Measurements from ENCODE around the gene HSPA12A.

HSPA12A gene

GRCh38 chr10:116743266-116744064 lies 1.1 kb upstream of the HSPA12A start:
- TF ChIP-seq FOXP2 (optimal IDR thresholded peaks at IDR 0.05; ENCODE audit: control extremely low read depth, extremely low read length, insufficient read depth), result no peak
- TF ChIP-seq EZH2 (IDR thresholded peaks at IDR 0.05), result no peak
- H3K27ac ChIP-seq, result no peak overlapping the region
- H3K9ac ChIP-seq (ENCODE audit: insufficient read length), result no peak overlapping the region
- H3K4me3 ChIP-seq, result peak overlapping the region; percentile 74
- H3K9me3 ChIP-seq (ENCODE audit: low read depth, low read length), result no peaks in the 10 kb centered on the region
- DNase-seq (ENCODE audit: low read depth, low spot score), result no peak
- no peaks in the 10 kb centered on the region for H3K36me3 ChIP-seq (ENCODE audit: insufficient read depth, low read length)

- Histone ChIP-seq H3K36me3 (ENCODE audit: insufficient read depth, low read length) (no peaks in the 10 kb centered on the region), H3K9me3 (ENCODE audit: low read depth, low read length) (no peaks in the 10 kb centered on the region), H3K27ac (no peak overlapping the region), H3K9ac (ENCODE audit: insufficient read length) (no peak overlapping the region), H3K4me3 (peak overlapping the region; percentile 74)
- DNase-seq (ENCODE audit: low read depth, low spot score), result no peak
- no peak for TF ChIP-seq EZH2 (IDR thresholded peaks at IDR 0.05)
- TF ChIP-seq FOXP2 (optimal IDR thresholded peaks at IDR 0.05; ENCODE audit: control extremely low read depth, extremely low read length, insufficient read depth), result no peak
- TF ChIP-seq POLR2AphosphoS5 (IDR thresholded peaks at IDR 0.05; ENCODE audit: borderline replicate concordance, low read depth, low read length), result no peak
Measured at GRCh38 chr10:116741391-116742351, 695 bp downstream of the HSPA12A start.

- Histone ChIP-seq H3K9ac (ENCODE audit: insufficient read length) (no peak overlapping the region), H3K4me3 (no peak overlapping the region), H3K27ac (no peak overlapping the region), H3K36me3 (ENCODE audit: insufficient read depth, low read length) (no peaks in the 10 kb centered on the region), H3K9me3 (ENCODE audit: low read depth, low read length) (no peaks in the 10 kb centered on the region)
- TF ChIP-seq EZH2 (IDR thresholded peaks at IDR 0.05), result no peak
- DNase-seq (ENCODE audit: low read depth, low spot score), result no peak
Measured at GRCh38 chr10:116740971-116741370, 1.4 kb downstream of the HSPA12A start.

GRCh38 chr10:116738339-116738738 lies 4.0 kb downstream of the HSPA12A start:
- no peak for DNase-seq (ENCODE audit: low read depth, low spot score)
- TF ChIP-seq EZH2 (IDR thresholded peaks at IDR 0.05) (no peak), FOXP2 (optimal IDR thresholded peaks at IDR 0.05; ENCODE audit: control extremely low read depth, extremely low read length, insufficient read depth) (no peak), POLR2AphosphoS5 (IDR thresholded peaks at IDR 0.05; ENCODE audit: borderline replicate concordance, low read depth, low read length) (no peak)
- Histone ChIP-seq H3K27ac (no peak overlapping the region), H3K9ac (ENCODE audit: insufficient read length) (no peak overlapping the region), H3K9me3 (ENCODE audit: low read depth, low read length) (no peaks in the 10 kb centered on the region), H3K4me3 (no peak overlapping the region), H3K36me3 (ENCODE audit: insufficient read depth, low read length) (no peaks in the 10 kb centered on the region)

GRCh38 chr10:116737627-116738327 lies 4.6 kb downstream of the HSPA12A start:
- DNase-seq (ENCODE audit: low read depth, low spot score), result no peak
- TF ChIP-seq EZH2 (IDR thresholded peaks at IDR 0.05) (no peak), FOXP2 (optimal IDR thresholded peaks at IDR 0.05; ENCODE audit: control extremely low read depth, extremely low read length, insufficient read depth) (no peak), POLR2AphosphoS5 (IDR thresholded peaks at IDR 0.05; ENCODE audit: borderline replicate concordance, low read depth, low read length) (no peak)
- no peak overlapping the region for H3K9ac ChIP-seq (ENCODE audit: insufficient read length)
- no peak overlapping the region for H3K27ac ChIP-seq
- H3K9me3 ChIP-seq (ENCODE audit: low read depth, low read length), result no peaks in the 10 kb centered on the region
- no peaks in the 10 kb centered on the region for H3K36me3 ChIP-seq (ENCODE audit: insufficient read depth, low read length)
- H3K4me3 ChIP-seq, result no peak overlapping the region

GRCh38 chr10:116733566-116733965 lies 8.8 kb downstream of the HSPA12A start:
- DNase-seq (ENCODE audit: low read depth, low spot score), result no peak
- H3K36me3 ChIP-seq (ENCODE audit: insufficient read depth, low read length), result no peaks in the 10 kb centered on the region
- no peak overlapping the region for H3K27ac ChIP-seq
- H3K9me3 ChIP-seq (ENCODE audit: low read depth, low read length), result no peaks in the 10 kb centered on the region
- H3K9ac ChIP-seq (ENCODE audit: insufficient read length), result no peak overlapping the region
- no peak overlapping the region for H3K4me3 ChIP-seq
- no peak for TF ChIP-seq FOXP2 (optimal IDR thresholded peaks at IDR 0.05; ENCODE audit: control extremely low read depth, extremely low read length, insufficient read depth)

GRCh38 chr10:116732573-116732972 lies 9.8 kb downstream of the HSPA12A start:
- Histone ChIP-seq H3K27ac (no peak overlapping the region), H3K9ac (ENCODE audit: insufficient read length) (no peak overlapping the region), H3K9me3 (ENCODE audit: low read depth, low read length) (no peaks in the 10 kb centered on the region), H3K4me3 (no peak overlapping the region), H3K36me3 (ENCODE audit: insufficient read depth, low read length) (no peaks in the 10 kb centered on the region)
- no peak for DNase-seq (ENCODE audit: low read depth, low spot score)
- no peak for TF ChIP-seq EZH2 (IDR thresholded peaks at IDR 0.05)

- TF ChIP-seq POLR2AphosphoS5 (IDR thresholded peaks at IDR 0.05; ENCODE audit: borderline replicate concordance, low read depth, low read length), result no peak
- no peak for TF ChIP-seq FOXP2 (optimal IDR thresholded peaks at IDR 0.05; ENCODE audit: control extremely low read depth, extremely low read length, insufficient read depth)
- no peak for TF ChIP-seq EZH2 (IDR thresholded peaks at IDR 0.05)
- Histone ChIP-seq H3K4me3 (no peak overlapping the region), H3K9ac (ENCODE audit: insufficient read length) (no peak overlapping the region), H3K27ac (no peak overlapping the region), H3K9me3 (ENCODE audit: low read depth, low read length) (no peaks in the 10 kb centered on the region), H3K36me3 (ENCODE audit: insufficient read depth, low read length) (no peaks in the 10 kb centered on the region)
- DNase-seq (ENCODE audit: low read depth, low spot score), result no peak
Measured at GRCh38 chr10:116730464-116731260, 11.7 kb downstream of the HSPA12A start.
